Esophagus muscularis mucosa (tissue), 4 donors: ENCODE measurements around the gene SECTM1. TPM values are rescaled to one million over a fixed set of nuclear protein-coding genes. Genes with fewer than 3 reads are reported as not detected.
A peak's percentile ranks its signal among the peaks of the same experiment; 100 is the strongest.

Experiments used
- DNase-seq: peaks from one replicate; pipeline ENCODE4 v3.0.0-alpha.2; 2017; ENCODE audit errors: extremely low spot score
- H3K27ac ChIP-seq, 4 donors: fragments of 200-600 bp; sonication (generic); replicated peaks in 1 of 4; 1 replicate in 3 of 4; 2 replicates in 1 of 4; pipeline ENCODE4 v1.5.1; 2016 to 2019; ENCODE audit warnings: mild to moderate bottlenecking in 1 of 4
- H3K27me3 ChIP-seq, 4 donors: fragments of 200-600 bp; sonication (generic); one replicate each; pipeline versions ENCODE4 v1.5.1 to v1.6.0; 2016 to 2019
- H3K36me3 ChIP-seq, 4 donors: fragments of 200-600 bp; sonication (generic); one replicate each; pipeline ENCODE4 v1.5.1; 2016 to 2019
- H3K4me1 ChIP-seq, 4 donors: fragments of 200-600 bp; sonication (generic); one replicate each; pipeline ENCODE4 v1.5.1; 2016 to 2019
- H3K4me3 ChIP-seq, 4 donors: fragments of 200-600 bp; sonication (generic); 1 replicate in 2 of 4; 2 replicates in 2 of 4; pipeline ENCODE4 v1.5.1; 2016 to 2019; ENCODE audit warnings: mild to moderate bottlenecking in 4 of 4, moderate library complexity in 1 of 4
- H3K9me3 ChIP-seq, 4 donors: fragments of 200-600 bp; sonication (generic); 1 replicate in 3 of 4; 2 replicates in 1 of 4; pipeline ENCODE4 v1.5.1; 2016 to 2019
- CTCF ChIP-seq, 3 experiments: fragments of 200-600 bp in 2 of 3; fragments of 450-650 bp in 1 of 3; sonication (generic) in 2 of 3; IDR thresholded peaks; one replicate each; pipeline ENCODE4 v1.5.1; 2017 to 2019; ENCODE audit warnings: antibody characterized with exemption in 3 of 3, mild to moderate bottlenecking in 2 of 3, moderate library complexity in 1 of 3
- EP300 ChIP-seq: sonication (generic); formaldehyde crosslinking; IDR thresholded peaks from one replicate; pipeline ENCODE4 v1.6.1; 2017; ENCODE audit warnings: antibody characterized with exemption
- POLR2A ChIP-seq: fragments of 450-650 bp; IDR thresholded peaks from one replicate; pipeline ENCODE4 v1.6.1; 2017; ENCODE audit warnings: antibody characterized with exemption, moderate library complexity, mild to moderate bottlenecking, low read depth
- POLR2AphosphoS5 ChIP-seq, 2 donors: sonication (generic); formaldehyde crosslinking; IDR thresholded peaks; one replicate each; pipeline ENCODE4 v1.6.1; 2017; ENCODE audit warnings: antibody characterized with exemption in 2 of 2
- whole genome bisulfite sequencing: methylation state at CpG from one replicate; pipeline ENCODE4 v1.1.5; 2018; 5-methylcytosine and 5-hydroxymethylcytosine counted together
- intact Hi-C: fragments of 100-400 bp; cut with DNase I; formaldehyde crosslinking; loops from one replicate; pipeline ENCODE4 v1.15.1; 2023
- total RNA-seq, 4 donors: library from RNA; depleted of rRNA; stranded (reverse); fragments of >200 nt; gene quantifications; one replicate each; pipeline versions ENCODE4 v1.1.0 to v1.2.1, GENCODE V29; 2016

Gene SECTM1
- total RNA-seq, 4 donors from 2014 or later: 10.0 to 41.1 (median 22.2) TPM

DNA sequence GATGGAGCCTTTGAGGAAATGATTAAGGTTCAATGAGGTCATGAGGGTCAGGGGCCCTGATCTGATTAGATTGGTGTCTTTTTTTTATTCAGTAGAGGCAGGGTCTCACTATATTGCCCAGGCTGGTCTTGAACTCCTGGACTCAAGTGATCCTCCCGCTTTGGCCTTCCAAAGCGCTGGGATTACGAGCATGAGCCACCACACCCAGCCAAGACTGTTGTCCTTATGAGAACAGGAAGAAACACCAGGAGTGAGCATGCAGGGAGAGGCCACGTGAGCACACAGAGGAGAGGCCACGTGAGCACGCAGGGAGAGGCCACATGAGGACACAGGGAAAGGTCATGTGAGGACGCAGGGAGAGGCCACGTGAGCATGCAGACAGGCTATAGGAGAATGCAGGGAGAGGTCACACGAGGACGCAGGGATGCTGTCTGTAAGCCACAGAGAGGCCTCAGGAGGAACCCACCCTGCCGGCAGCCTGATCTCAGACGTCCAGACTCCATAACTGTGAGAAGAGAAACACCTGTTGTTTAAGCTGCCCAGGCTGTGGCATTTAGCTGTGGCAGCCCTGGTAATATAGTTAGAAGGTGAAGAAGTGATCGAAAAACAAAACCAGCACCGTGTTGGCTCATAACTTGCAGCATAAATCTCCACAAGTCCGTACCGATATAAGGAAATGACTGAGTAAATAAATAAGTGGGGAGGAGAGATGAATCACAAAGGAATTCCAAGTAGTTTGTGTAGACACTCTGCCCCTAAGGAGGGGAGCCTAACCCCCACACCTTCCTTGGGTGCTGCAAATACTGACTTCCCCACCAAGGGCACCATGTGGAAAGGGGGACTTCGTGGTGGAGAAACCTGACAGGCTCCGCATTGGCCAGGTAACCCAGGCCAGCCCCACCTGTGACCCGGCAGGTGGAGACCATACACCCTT, 45.4 kb downstream of the SECTM1 start:
- DNase-seq: peak; percentile 94
- no peaks in the 10 kb centered on the region for H3K36me3 ChIP-seq
- H3K27ac ChIP-seq: peak overlapping the region; percentile 16 to 79 (median 68)
- TF ChIP-seq POLR2AphosphoS5 (IDR thresholded peaks at IDR 0.05) (peak; percentile 50 to 86), CTCF (IDR thresholded peaks at IDR 0.05) (no peak)
- H3K9me3 ChIP-seq: no peaks in the 10 kb centered on the region
- intact Hi-C loops: no loop called here
- H3K27me3 ChIP-seq: no peaks in the 10 kb centered on the region
- H3K4me1 ChIP-seq: peaks cover 20 to 41% (median 29%) of the 10 kb centered on the region in 4 donors
- 39% methylated on average over 19 of the region's 19 CpGs for WGBS
- H3K4me3 ChIP-seq: no peak overlapping the region

- H3K27me3 ChIP-seq: no peaks in the 10 kb centered on the region
- H3K27ac ChIP-seq: peak overlapping the region; percentile 16 to 79 (median 68)
- WGBS: 88% methylated on average over 9 of the region's 9 CpGs
- H3K36me3 ChIP-seq: no peaks in the 10 kb centered on the region
- intact Hi-C loops: no loop called here
- peaks cover 20 to 43% (median 30%) of the 10 kb centered on the region in 4 donors for H3K4me1 ChIP-seq
- H3K9me3 ChIP-seq: no peaks in the 10 kb centered on the region
- no peak for DNase-seq
- TF ChIP-seq EP300: no peak
- TF ChIP-seq POLR2A: no peak
- no peak for TF ChIP-seq POLR2AphosphoS5 (IDR thresholded peaks at IDR 0.05)
- no peak for TF ChIP-seq CTCF (IDR thresholded peaks at IDR 0.05)
- no peak overlapping the region for H3K4me3 ChIP-seq
Observed at GRCh38 chr17:82287013-82287867, 46.3 kb downstream of the SECTM1 start.

GRCh38 chr17:82285141-82285540, 48.4 kb downstream of the SECTM1 start:
- TF ChIP-seq POLR2A: no peak
- TF ChIP-seq POLR2AphosphoS5 (IDR thresholded peaks at IDR 0.05): no peak
- no peaks in the 10 kb centered on the region for H3K27me3 ChIP-seq
- 63% methylated on average over 8 of the region's 8 CpGs for WGBS
- no peak for DNase-seq
- peaks cover 17 to 36% (median 22%) of the 10 kb centered on the region in 4 donors for H3K4me1 ChIP-seq
- H3K27ac ChIP-seq: peak overlapping the region in 2 of 4 donors; percentile 9 to 51
- no peaks in the 10 kb centered on the region for H3K36me3 ChIP-seq
- no peak overlapping the region for H3K4me3 ChIP-seq
- intact Hi-C loops: no loop called here
- no peaks in the 10 kb centered on the region for H3K9me3 ChIP-seq

GRCh38 chr17:82283208-82283749, 50.3 kb downstream of the SECTM1 start:
- 19% methylated on average over 6 of the region's 13 CpGs for WGBS
- DNase-seq: no peak
- no peak overlapping the region for H3K4me3 ChIP-seq
- intact Hi-C loops: no loop called here
- no peak for TF ChIP-seq CTCF (IDR thresholded peaks at IDR 0.05)
- TF ChIP-seq EP300: no peak
- no peak for TF ChIP-seq POLR2AphosphoS5 (IDR thresholded peaks at IDR 0.05)
- no peak for TF ChIP-seq POLR2A
- H3K36me3 ChIP-seq: peaks cover 0 to 1% (median under 1%) of the 10 kb centered on the region in 4 donors
- no peaks in the 10 kb centered on the region for H3K27me3 ChIP-seq
- no peaks in the 10 kb centered on the region for H3K9me3 ChIP-seq
- peaks cover 13 to 28% (median 16%) of the 10 kb centered on the region in 4 donors for H3K4me1 ChIP-seq
- H3K27ac ChIP-seq: no peak overlapping the region
